ENCODE results near the gene PDZD2.

GRCh38 chr5:31860726-31861433 is 221.9 kb downstream of the PDZD2 start:
- TF ChIP-seq POLR2A (IDR thresholded peaks at IDR 0.05; ENCODE audit: low read length) (no peak), GATA1 (IDR thresholded peaks at IDR 0.05; ENCODE audit: low read depth, low read length) (no peak)
